Mesenchymal stem cell (in vitro differentiated cells and primary cell): ENCODE data around the gene PITX2.
A peak's percentile ranks its signal among the peaks of the same experiment; 100 is the strongest.

Experiments
- DNase-seq: peaks from one replicate; pipeline ENCODE4 v3.0.0-alpha.2; 2013
- H2AFZ ChIP-seq: one replicate; pipeline ENCODE4 v1.6.1; 2013; ENCODE audit warnings: low read depth, mild to moderate bottlenecking, control low read depth, inconsistent platforms, low read length, moderate library complexity
- H2AK5ac ChIP-seq: 2 replicates; pipeline ENCODE4 v1.6.1; 2013; ENCODE audit warnings: low read length, moderate library complexity, mild to moderate bottlenecking, inconsistent platforms; ENCODE audit not compliant: severe bottlenecking
- H2BK120ac ChIP-seq: one replicate; pipeline ENCODE4 v1.6.1; 2013; ENCODE audit warnings: low read depth, mild to moderate bottlenecking, inconsistent platforms, low read length, moderate library complexity
- H2BK12ac ChIP-seq, 2 experiments: one replicate each; pipeline ENCODE4 v1.6.1; 2013; ENCODE audit warnings: inconsistent platforms in 2 of 2, low read length in 2 of 2, mild to moderate bottlenecking in 2 of 2, moderate library complexity in 2 of 2, control low read depth in 1 of 2
- H2BK15ac ChIP-seq: one replicate; pipeline ENCODE4 v1.6.1; 2013; ENCODE audit warnings: mild to moderate bottlenecking, low read depth, inconsistent platforms; ENCODE audit not compliant: poor library complexity, severe bottlenecking
- H2BK5ac ChIP-seq: 2 replicates; pipeline ENCODE4 v1.6.1; 2013; ENCODE audit warnings: low read depth, mild to moderate bottlenecking, low read length, control low read depth, inconsistent platforms; ENCODE audit not compliant: poor library complexity, severe bottlenecking
- H3K14ac ChIP-seq, 2 experiments: one replicate each; pipeline ENCODE4 v1.6.1; 2013; ENCODE audit warnings: inconsistent platforms in 2 of 2, low read length in 2 of 2, control low read depth in 1 of 2, mild to moderate bottlenecking in 1 of 2, moderate library complexity in 1 of 2
- H3K18ac ChIP-seq, 2 experiments: one replicate each; pipeline ENCODE4 v1.6.1; 2013; ENCODE audit warnings: inconsistent platforms in 2 of 2, low read length in 2 of 2, control low read depth in 1 of 2, low read depth in 1 of 2, mild to moderate bottlenecking in 1 of 2
- H3K23ac ChIP-seq, 2 experiments: one replicate each; pipeline ENCODE4 v1.6.1; 2013; ENCODE audit warnings: inconsistent platforms in 2 of 2, low read length in 2 of 2, mild to moderate bottlenecking in 2 of 2, moderate library complexity in 2 of 2, control low read depth in 1 of 2
- H3K27ac ChIP-seq: 2 replicates; pipeline ENCODE4 v1.5.1; 2013; ENCODE audit warnings: mild to moderate bottlenecking, moderate library complexity, low read length, control low read depth, inconsistent platforms; ENCODE audit not compliant: poor library complexity, severe bottlenecking
- H3K27me3 ChIP-seq, 2 experiments: 2 replicates each; pipeline versions ENCODE4 v1.6.1 to v1.7.0; 2013; ENCODE audit warnings: low read length in 2 of 2, mild to moderate bottlenecking in 2 of 2, moderate library complexity in 2 of 2, control low read depth in 1 of 2, inconsistent platforms in 1 of 2; ENCODE audit not compliant: control insufficient read depth in 1 of 2, insufficient read depth in 1 of 2
- H3K36me3 ChIP-seq, 2 experiments: 2 replicates each; pipeline versions ENCODE4 v1.6.1 to v1.7.0; 2013; ENCODE audit warnings: low read length in 2 of 2, control low read depth in 1 of 2, inconsistent platforms in 1 of 2, low read depth in 1 of 2, mild to moderate bottlenecking in 1 of 2; ENCODE audit not compliant: insufficient read depth in 2 of 2, control insufficient read depth in 1 of 2
- H3K4ac ChIP-seq, 2 experiments: one replicate each; pipeline ENCODE4 v1.6.1; 2013; ENCODE audit warnings: inconsistent platforms in 2 of 2, low read length in 2 of 2, mild to moderate bottlenecking in 2 of 2, moderate library complexity in 2 of 2, control low read depth in 1 of 2, low read depth in 1 of 2
- H3K4me1 ChIP-seq: 2 replicates; pipeline ENCODE4 v1.6.1; 2013; ENCODE audit warnings: low read depth, low read length, control low read depth; ENCODE audit not compliant: control insufficient read depth, insufficient read depth
- H3K4me2 ChIP-seq: 2 replicates; pipeline ENCODE4 v1.6.1; 2013; ENCODE audit warnings: low read length, mild to moderate bottlenecking, inconsistent platforms; ENCODE audit not compliant: poor library complexity, severe bottlenecking
- H3K4me3 ChIP-seq, 2 experiments: 2 replicates each; pipeline versions ENCODE4 v1.5.1 to v1.7.0; 2013; ENCODE audit warnings: low read length in 2 of 2, mild to moderate bottlenecking in 2 of 2, control low read depth in 1 of 2, low read depth in 1 of 2; ENCODE audit not compliant: insufficient read depth in 1 of 2
- H3K79me1 ChIP-seq: replicated peaks from 2 replicates; pipeline ENCODE4 v1.6.1; 2013; ENCODE audit warnings: mild to moderate bottlenecking, control low read depth, low read length, inconsistent platforms; ENCODE audit not compliant: poor library complexity, severe bottlenecking
- H3K9ac ChIP-seq: 2 replicates; pipeline ENCODE4 v1.7.0; 2013; ENCODE audit warnings: mild to moderate bottlenecking, low read length, moderate library complexity
- H3K9me3 ChIP-seq: 2 replicates; pipeline ENCODE4 v1.7.0; 2013; ENCODE audit warnings: mild to moderate bottlenecking, low read length; ENCODE audit not compliant: control insufficient read depth
- H4K8ac ChIP-seq: one replicate; pipeline ENCODE4 v1.6.1; 2013; ENCODE audit warnings: inconsistent platforms, mild to moderate bottlenecking, low read length, moderate library complexity
- H4K91ac ChIP-seq: one replicate; pipeline ENCODE4 v1.6.1; 2013; ENCODE audit warnings: mild to moderate bottlenecking, low read length, inconsistent platforms
- WGBS: methylation state at CpG from one replicate; pipeline ENCODE4 v1.1.7; 2013; ENCODE audit warnings: mixed read lengths; 5-methylcytosine and 5-hydroxymethylcytosine counted together

Gene PITX2

GRCh38 chr4:110602061-110602460 lies 20.8 kb downstream of the PITX2 start:
- no peak overlapping the region for H3K4ac ChIP-seq
- no peak overlapping the region for H4K8ac ChIP-seq
- H4K91ac ChIP-seq = no peak overlapping the region
- DNase-seq = no peak
- H3K4me3 ChIP-seq = no peak overlapping the region
- H3K27ac ChIP-seq = no peak overlapping the region
- 100% methylated on average over 2 of the region's 2 CpGs for WGBS
- H3K23ac ChIP-seq = no peak overlapping the region
- H3K9me3 ChIP-seq = peaks cover 3% of the 10 kb centered on the region
- H3K9ac ChIP-seq = no peak overlapping the region
- no peaks in the 10 kb centered on the region for H3K27me3 ChIP-seq
- no peak overlapping the region for H2AK5ac ChIP-seq
- no peak overlapping the region for H2AFZ ChIP-seq
- no peak overlapping the region for H2BK120ac ChIP-seq
- H3K4me1 ChIP-seq = no peaks in the 10 kb centered on the region
- H3K79me1 ChIP-seq = no peaks in the 10 kb centered on the region
- H2BK15ac ChIP-seq = no peak overlapping the region
- no peaks in the 10 kb centered on the region for H3K36me3 ChIP-seq
- H3K14ac ChIP-seq = no peak overlapping the region
- H3K4me2 ChIP-seq = no peak overlapping the region
- H3K18ac ChIP-seq = no peak overlapping the region
- H2BK12ac ChIP-seq = no peak overlapping the region
- no peak overlapping the region for H2BK5ac ChIP-seq

- H3K9me3 ChIP-seq = peaks cover 17% of the 10 kb centered on the region
- H3K4me3 ChIP-seq = no peak overlapping the region
- no peaks in the 10 kb centered on the region for H3K36me3 ChIP-seq
- H2BK5ac ChIP-seq = no peak overlapping the region
- H3K79me1 ChIP-seq = no peaks in the 10 kb centered on the region
- H2BK12ac ChIP-seq = no peak overlapping the region
- no peak overlapping the region for H3K4me2 ChIP-seq
- no peak overlapping the region for H2BK15ac ChIP-seq
- no peaks in the 10 kb centered on the region for H3K27me3 ChIP-seq
- no peak overlapping the region for H3K9ac ChIP-seq
- no peak overlapping the region for H2AK5ac ChIP-seq
- no peak overlapping the region for H2BK120ac ChIP-seq
- H3K27ac ChIP-seq = no peak overlapping the region
- H4K91ac ChIP-seq = no peak overlapping the region
- H3K23ac ChIP-seq = no peak overlapping the region
- no peak for DNase-seq
- H3K18ac ChIP-seq = no peak overlapping the region
- no peak overlapping the region for H3K14ac ChIP-seq
- H4K8ac ChIP-seq = no peak overlapping the region
- no peak overlapping the region for H2AFZ ChIP-seq
- no peak overlapping the region for H3K4ac ChIP-seq
- H3K4me1 ChIP-seq = no peaks in the 10 kb centered on the region
These were observed 25.3 kb downstream of the PITX2 start for GRCh38 chr4:110597582-110597981.

GRCh38 chr4:110596431-110596830 lies 26.4 kb downstream of the PITX2 start:
- no peak for DNase-seq
- H3K79me1 ChIP-seq = no peaks in the 10 kb centered on the region
- no peak overlapping the region for H2AFZ ChIP-seq
- H3K9ac ChIP-seq = no peak overlapping the region
- no peak overlapping the region for H2BK120ac ChIP-seq
- no peak overlapping the region for H3K14ac ChIP-seq
- no peak overlapping the region for H3K27ac ChIP-seq
- H3K4me1 ChIP-seq = no peaks in the 10 kb centered on the region
- H3K23ac ChIP-seq = no peak overlapping the region
- no peak overlapping the region for H2BK12ac ChIP-seq
- H2AK5ac ChIP-seq = no peak overlapping the region
- H3K4ac ChIP-seq = no peak overlapping the region
- no CpG with 5 or more reads among the region's 2 CpGs for WGBS
- H3K27me3 ChIP-seq = no peaks in the 10 kb centered on the region
- peaks cover 17% of the 10 kb centered on the region for H3K9me3 ChIP-seq
- no peak overlapping the region for H4K91ac ChIP-seq
- H3K4me2 ChIP-seq = no peak overlapping the region
- H3K36me3 ChIP-seq = no peaks in the 10 kb centered on the region
- H3K18ac ChIP-seq = no peak overlapping the region
- no peak overlapping the region for H4K8ac ChIP-seq
- H2BK5ac ChIP-seq = no peak overlapping the region
- H3K4me3 ChIP-seq = no peak overlapping the region
- H2BK15ac ChIP-seq = no peak overlapping the region

GRCh38 chr4:110595583-110595982 lies 27.3 kb downstream of the PITX2 start:
- no peak overlapping the region for H3K4ac ChIP-seq
- no peak overlapping the region for H3K9ac ChIP-seq
- H3K4me2 ChIP-seq = no peak overlapping the region
- no peak overlapping the region for H2BK120ac ChIP-seq
- H4K91ac ChIP-seq = no peak overlapping the region
- H3K4me3 ChIP-seq = no peak overlapping the region
- no peak overlapping the region for H3K18ac ChIP-seq
- H2AFZ ChIP-seq = no peak overlapping the region
- H2AK5ac ChIP-seq = no peak overlapping the region
- no peaks in the 10 kb centered on the region for H3K79me1 ChIP-seq
- H3K27me3 ChIP-seq = no peaks in the 10 kb centered on the region
- peak overlapping the region in 1 of 2 experiments; percentile 8 for H3K14ac ChIP-seq
- no peak overlapping the region for H4K8ac ChIP-seq
- DNase-seq = no peak
- no peak overlapping the region for H2BK12ac ChIP-seq
- H3K4me1 ChIP-seq = no peaks in the 10 kb centered on the region
- H3K36me3 ChIP-seq = no peaks in the 10 kb centered on the region
- no peak overlapping the region for H2BK5ac ChIP-seq
- no peak overlapping the region for H3K27ac ChIP-seq
- peaks cover 17% of the 10 kb centered on the region for H3K9me3 ChIP-seq
- 100% methylated on average over 1 of the region's 1 CpG for WGBS
- no peak overlapping the region for H2BK15ac ChIP-seq
- H3K23ac ChIP-seq = no peak overlapping the region
